Mesenchymal stem cell (in vitro differentiated cells and primary cell): Measurements from ENCODE around the gene KLHL41.
A peak's percentile ranks its signal among the peaks of the same experiment; 100 is the strongest.
"Not testable (repeated sequence)": the region's sequence is repeated elsewhere in the genome, so short reads cannot be mapped to it uniquely, and the experiment has no call there.

ENCODE experiments used
- DNase-seq: peaks from one replicate; pipeline ENCODE4 v3.0.0-alpha.2; 2013
- H2AFZ ChIP-seq: one replicate; pipeline ENCODE4 v1.6.1; 2013; ENCODE audit warnings: low read depth, mild to moderate bottlenecking, control low read depth, inconsistent platforms, low read length, moderate library complexity
- H2AK5ac ChIP-seq: 2 replicates; pipeline ENCODE4 v1.6.1; 2013; ENCODE audit warnings: low read length, moderate library complexity, mild to moderate bottlenecking, inconsistent platforms; ENCODE audit not compliant: severe bottlenecking
- H2BK120ac ChIP-seq: one replicate; pipeline ENCODE4 v1.6.1; 2013; ENCODE audit warnings: low read depth, mild to moderate bottlenecking, inconsistent platforms, low read length, moderate library complexity
- H2BK12ac ChIP-seq, 2 experiments: one replicate each; pipeline ENCODE4 v1.6.1; 2013; ENCODE audit warnings: inconsistent platforms in 2 of 2, low read length in 2 of 2, mild to moderate bottlenecking in 2 of 2, moderate library complexity in 2 of 2, control low read depth in 1 of 2
- H2BK15ac ChIP-seq: one replicate; pipeline ENCODE4 v1.6.1; 2013; ENCODE audit warnings: mild to moderate bottlenecking, low read depth, inconsistent platforms; ENCODE audit not compliant: poor library complexity, severe bottlenecking
- H2BK5ac ChIP-seq: 2 replicates; pipeline ENCODE4 v1.6.1; 2013; ENCODE audit warnings: low read depth, mild to moderate bottlenecking, low read length, control low read depth, inconsistent platforms; ENCODE audit not compliant: poor library complexity, severe bottlenecking
- H3K14ac ChIP-seq, 2 experiments: one replicate each; pipeline ENCODE4 v1.6.1; 2013; ENCODE audit warnings: inconsistent platforms in 2 of 2, low read length in 2 of 2, control low read depth in 1 of 2, mild to moderate bottlenecking in 1 of 2, moderate library complexity in 1 of 2
- H3K18ac ChIP-seq, 2 experiments: one replicate each; pipeline ENCODE4 v1.6.1; 2013; ENCODE audit warnings: inconsistent platforms in 2 of 2, low read length in 2 of 2, control low read depth in 1 of 2, low read depth in 1 of 2, mild to moderate bottlenecking in 1 of 2
- H3K23ac ChIP-seq, 2 experiments: one replicate each; pipeline ENCODE4 v1.6.1; 2013; ENCODE audit warnings: inconsistent platforms in 2 of 2, low read length in 2 of 2, mild to moderate bottlenecking in 2 of 2, moderate library complexity in 2 of 2, control low read depth in 1 of 2
- H3K27ac ChIP-seq: 2 replicates; pipeline ENCODE4 v1.5.1; 2013; ENCODE audit warnings: mild to moderate bottlenecking, moderate library complexity, low read length, control low read depth, inconsistent platforms; ENCODE audit not compliant: poor library complexity, severe bottlenecking
- H3K27me3 ChIP-seq, 2 experiments: 2 replicates each; pipeline versions ENCODE4 v1.6.1 to v1.7.0; 2013; ENCODE audit warnings: low read length in 2 of 2, mild to moderate bottlenecking in 2 of 2, moderate library complexity in 2 of 2, control low read depth in 1 of 2, inconsistent platforms in 1 of 2; ENCODE audit not compliant: control insufficient read depth in 1 of 2, insufficient read depth in 1 of 2
- H3K36me3 ChIP-seq, 2 experiments: 2 replicates each; pipeline versions ENCODE4 v1.6.1 to v1.7.0; 2013; ENCODE audit warnings: low read length in 2 of 2, control low read depth in 1 of 2, inconsistent platforms in 1 of 2, low read depth in 1 of 2, mild to moderate bottlenecking in 1 of 2; ENCODE audit not compliant: insufficient read depth in 2 of 2, control insufficient read depth in 1 of 2
- H3K4ac ChIP-seq, 2 experiments: one replicate each; pipeline ENCODE4 v1.6.1; 2013; ENCODE audit warnings: inconsistent platforms in 2 of 2, low read length in 2 of 2, mild to moderate bottlenecking in 2 of 2, moderate library complexity in 2 of 2, control low read depth in 1 of 2, low read depth in 1 of 2
- H3K4me1 ChIP-seq: 2 replicates; pipeline ENCODE4 v1.6.1; 2013; ENCODE audit warnings: low read depth, low read length, control low read depth; ENCODE audit not compliant: control insufficient read depth, insufficient read depth
- H3K4me2 ChIP-seq: 2 replicates; pipeline ENCODE4 v1.6.1; 2013; ENCODE audit warnings: low read length, mild to moderate bottlenecking, inconsistent platforms; ENCODE audit not compliant: poor library complexity, severe bottlenecking
- H3K4me3 ChIP-seq, 2 experiments: 2 replicates each; pipeline versions ENCODE4 v1.5.1 to v1.7.0; 2013; ENCODE audit warnings: low read length in 2 of 2, mild to moderate bottlenecking in 2 of 2, control low read depth in 1 of 2, low read depth in 1 of 2; ENCODE audit not compliant: insufficient read depth in 1 of 2
- H3K79me1 ChIP-seq: replicated peaks from 2 replicates; pipeline ENCODE4 v1.6.1; 2013; ENCODE audit warnings: mild to moderate bottlenecking, control low read depth, low read length, inconsistent platforms; ENCODE audit not compliant: poor library complexity, severe bottlenecking
- H3K9ac ChIP-seq: 2 replicates; pipeline ENCODE4 v1.7.0; 2013; ENCODE audit warnings: mild to moderate bottlenecking, low read length, moderate library complexity
- H3K9me3 ChIP-seq: 2 replicates; pipeline ENCODE4 v1.7.0; 2013; ENCODE audit warnings: mild to moderate bottlenecking, low read length; ENCODE audit not compliant: control insufficient read depth
- H4K8ac ChIP-seq: one replicate; pipeline ENCODE4 v1.6.1; 2013; ENCODE audit warnings: inconsistent platforms, mild to moderate bottlenecking, low read length, moderate library complexity
- H4K91ac ChIP-seq: one replicate; pipeline ENCODE4 v1.6.1; 2013; ENCODE audit warnings: mild to moderate bottlenecking, low read length, inconsistent platforms
- WGBS: methylation state at CpG from one replicate; pipeline ENCODE4 v1.1.7; 2013; ENCODE audit warnings: mixed read lengths; 5-methylcytosine and 5-hydroxymethylcytosine counted together

Gene KLHL41

GRCh38 chr2:169526451-169526850 lies 16.9 kb downstream of the KLHL41 start:
- Histone ChIP-seq H2BK12ac (no peak overlapping the region), H2AFZ (no peak overlapping the region), H3K23ac (no peak overlapping the region), H2BK15ac (no peak overlapping the region), H2AK5ac (no peak overlapping the region), H3K4me2 (no peak overlapping the region), H3K18ac (no peak overlapping the region), H3K9me3 (no peaks in the 10 kb centered on the region), H2BK120ac (no peak overlapping the region), H3K27me3 (no peaks in the 10 kb centered on the region), H3K14ac (no peak overlapping the region), H3K9ac (no peak overlapping the region), H3K4me3 (no peak overlapping the region), H4K8ac (no peak overlapping the region), H3K79me1 (no peaks in the 10 kb centered on the region), H3K4me1 (no peaks in the 10 kb centered on the region), H3K36me3 (peaks cover 0 to 35% of the 10 kb centered on the region in 2 experiments), H3K4ac (no peak overlapping the region), H3K27ac (no peak overlapping the region), H2BK5ac (no peak overlapping the region), H4K91ac (no peak overlapping the region)
- DNase-seq = no peak

- H3K9ac ChIP-seq = no peak overlapping the region
- H3K4me3 ChIP-seq = no peak overlapping the region
- H2AFZ ChIP-seq = no peak overlapping the region
- H3K27ac ChIP-seq = no peak overlapping the region
- no peak overlapping the region for H2BK5ac ChIP-seq
- H3K23ac ChIP-seq = no peak overlapping the region
- no peak overlapping the region for H2BK12ac ChIP-seq
- H4K8ac ChIP-seq = no peak overlapping the region
- WGBS = no CpG with 5 or more reads among the region's 2 CpGs
- H3K4me2 ChIP-seq = no peak overlapping the region
- no peak overlapping the region for H3K18ac ChIP-seq
- peak; percentile 67 for DNase-seq
- peaks cover 0 to 33% of the 10 kb centered on the region in 2 experiments for H3K36me3 ChIP-seq
- H3K79me1 ChIP-seq = no peaks in the 10 kb centered on the region
- no peak overlapping the region for H2BK15ac ChIP-seq
- no peak overlapping the region for H4K91ac ChIP-seq
- H3K4me1 ChIP-seq = no peaks in the 10 kb centered on the region
- H2BK120ac ChIP-seq = no peak overlapping the region
- H3K14ac ChIP-seq = no peak overlapping the region
- no peak overlapping the region for H3K4ac ChIP-seq
- no peaks in the 10 kb centered on the region for H3K27me3 ChIP-seq
- H2AK5ac ChIP-seq = no peak overlapping the region
- H3K9me3 ChIP-seq = no peaks in the 10 kb centered on the region
Measured at GRCh38 chr2:169528271-169528701, 18.8 kb downstream of the KLHL41 start.

- H3K23ac ChIP-seq, H2BK120ac ChIP-seq, DNase-seq, H3K14ac ChIP-seq, H3K27me3 ChIP-seq, H3K4me1 ChIP-seq, H4K8ac ChIP-seq, H3K18ac ChIP-seq, H3K4me2 ChIP-seq, H3K4ac ChIP-seq, H2BK15ac ChIP-seq, H2AFZ ChIP-seq, H3K9me3 ChIP-seq, H2AK5ac ChIP-seq, H3K4me3 ChIP-seq, H2BK12ac ChIP-seq, H4K91ac ChIP-seq, H2BK5ac ChIP-seq, H3K9ac ChIP-seq, H3K79me1 ChIP-seq, H3K27ac ChIP-seq: not testable (repeated sequence)
- WGBS = 97% methylated on average over 2 of the region's 2 CpGs
- H3K36me3 ChIP-seq = peaks cover 0 to 16% of the 10 kb centered on the region in 2 experiments
Measured at GRCh38 chr2:169539460-169539859, 30.0 kb downstream of the KLHL41 start.

DNA sequence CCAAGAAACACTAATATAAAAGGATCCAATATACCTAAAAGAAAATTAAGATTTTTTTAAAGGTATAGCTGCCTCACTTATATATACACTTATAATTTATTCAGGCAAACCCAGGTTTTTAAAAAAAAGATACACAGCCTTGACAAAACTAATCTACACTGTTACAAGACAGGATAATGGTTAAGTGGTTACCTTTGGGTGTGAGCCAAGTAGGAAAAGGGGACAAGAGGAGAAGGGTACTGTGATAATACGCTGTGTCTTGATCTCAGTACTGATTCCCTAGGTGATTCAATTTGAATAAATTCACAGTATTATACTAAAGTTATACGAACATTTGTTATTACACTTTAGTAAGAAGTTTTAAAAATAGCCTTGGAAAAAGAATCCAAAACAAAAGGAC lies 30.6 kb downstream of the KLHL41 start:
- Histone ChIP-seq H3K4me3 (no peak overlapping the region), H3K4me2 (no peak overlapping the region), H3K27ac (no peak overlapping the region), H2BK120ac (no peak overlapping the region), H3K9me3 (no peaks in the 10 kb centered on the region), H2AK5ac (no peak overlapping the region), H3K14ac (no peak overlapping the region), H2BK12ac (no peak overlapping the region), H4K91ac (no peak overlapping the region), H3K4me1 (no peaks in the 10 kb centered on the region), H2AFZ (no peak overlapping the region), H3K23ac (no peak overlapping the region), H3K79me1 (no peaks in the 10 kb centered on the region), H2BK5ac (no peak overlapping the region), H4K8ac (no peak overlapping the region), H3K18ac (no peak overlapping the region), H2BK15ac (no peak overlapping the region), H3K36me3 (peaks cover 0 to 16% of the 10 kb centered on the region in 2 experiments), H3K9ac (no peak overlapping the region), H3K4ac (no peak overlapping the region), H3K27me3 (no peaks in the 10 kb centered on the region)
- no peak for DNase-seq
- WGBS = no CpG with 5 or more reads among the region's 2 CpGs
